Endometrial microvascular endothelial cells (primary cell): ENCODE results near the gene YAP1. TPM values are rescaled to one million over a fixed set of nuclear protein-coding genes. Genes with fewer than 3 reads are reported as not detected.

Experiments
- in situ Hi-C: cut with HindIII; loops from 2 replicates; pipeline ENCODE4 v1.10.0; 2017; ENCODE audit warnings: low sequenced_read_pairs, low pct_unique_long_range_greater_than_20kb; ENCODE audit errors: inconsistent ontology term
- total RNA-seq: library from RNA; depleted of rRNA; stranded (reverse); fragments of >200 nt; gene quantifications from one replicate; pipeline ENCODE4 v1.2.3, GENCODE V29; 2015; ENCODE audit errors: inconsistent ontology term

YAP1 gene
- total RNA-seq, 1 donor from 2014 or later = 3.2 TPM

- in situ Hi-C loops = no loop called here
Observed at GRCh38 chr11:102225689-102226568, 115.7 kb downstream of the YAP1 start.

- in situ Hi-C loops = no loop called here
Observed at GRCh38 chr11:102226702-102227490, 116.6 kb downstream of the YAP1 start.

GRCh38 chr11:102229510-102230123, 119.4 kb downstream of the YAP1 start:
- in situ Hi-C loops = no loop called here

- in situ Hi-C loops = no loop called here
Observed at GRCh38 chr11:102230186-102230585, 119.9 kb downstream of the YAP1 start.

- in situ Hi-C loops = no loop called here
Observed at GRCh38 chr11:102230911-102231310, 120.7 kb downstream of the YAP1 start.

GRCh38 chr11:102234779-102235439, 124.7 kb downstream of the YAP1 start:
- in situ Hi-C loops = no loop called here

- in situ Hi-C loops = no loop called here
Observed at GRCh38 chr11:102237096-102237735, 127.0 kb downstream of the YAP1 start.

GRCh38 chr11:102238391-102238821, 128.2 kb downstream of the YAP1 start:
- in situ Hi-C loops = no loop called here

GRCh38 chr11:102239448-102239847, 129.2 kb downstream of the YAP1 start:
- in situ Hi-C loops = no loop called here

GRCh38 chr11:102239911-102240310, 129.7 kb downstream of the YAP1 start:
- in situ Hi-C loops = no loop called here

GRCh38 chr11:102240502-102240901, 130.3 kb downstream of the YAP1 start:
- in situ Hi-C loops = no loop called here

GRCh38 chr11:102241026-102241425, 130.8 kb downstream of the YAP1 start:
- in situ Hi-C loops = no loop called here

- in situ Hi-C loops = no loop called here
Observed at GRCh38 chr11:102243399-102243884, 133.2 kb downstream of the YAP1 start.

- in situ Hi-C loops = no loop called here
Observed at GRCh38 chr11:102244681-102245409, 134.6 kb downstream of the YAP1 start.

GRCh38 chr11:102251423-102251822, 141.2 kb downstream of the YAP1 start:
- in situ Hi-C loops = no loop called here

- in situ Hi-C loops = no loop called here
Observed at GRCh38 chr11:102252339-102252891, 142.2 kb downstream of the YAP1 start.

GRCh38 chr11:102253020-102253715, 142.9 kb downstream of the YAP1 start:
- in situ Hi-C loops = no loop called here
